Right lobe of liver (tissue), 4 donors: Measurements from ENCODE around the gene PLXND1.

ENCODE experiments used
- POLR2A ChIP-seq: fragments of 450-650 bp; IDR thresholded peaks from one replicate; pipeline ENCODE4 v1.6.1; 2017; ENCODE audit warnings: antibody characterized with exemption, mild to moderate bottlenecking
- TF ChIP-seq, protein P1 (sequence below), 4 donors: fragments of 200-600 bp in 3 of 4; fragments of 450-650 bp in 1 of 4; IDR thresholded peaks; one replicate each; pipeline versions ENCODE4 v1.5.1 to v1.8.0; 2016 to 2022; ENCODE audit warnings: antibody characterized with exemption in 4 of 4, mild to moderate bottlenecking in 2 of 4
- donor health status: DM: no; HTN: no; CAD: no.
- donor health status: DM: no; HTN: no; CAD: no.
- donor health status: DM: no; HTN: yes; CAD: no.

- TF ChIP-seq, protein P1, sequence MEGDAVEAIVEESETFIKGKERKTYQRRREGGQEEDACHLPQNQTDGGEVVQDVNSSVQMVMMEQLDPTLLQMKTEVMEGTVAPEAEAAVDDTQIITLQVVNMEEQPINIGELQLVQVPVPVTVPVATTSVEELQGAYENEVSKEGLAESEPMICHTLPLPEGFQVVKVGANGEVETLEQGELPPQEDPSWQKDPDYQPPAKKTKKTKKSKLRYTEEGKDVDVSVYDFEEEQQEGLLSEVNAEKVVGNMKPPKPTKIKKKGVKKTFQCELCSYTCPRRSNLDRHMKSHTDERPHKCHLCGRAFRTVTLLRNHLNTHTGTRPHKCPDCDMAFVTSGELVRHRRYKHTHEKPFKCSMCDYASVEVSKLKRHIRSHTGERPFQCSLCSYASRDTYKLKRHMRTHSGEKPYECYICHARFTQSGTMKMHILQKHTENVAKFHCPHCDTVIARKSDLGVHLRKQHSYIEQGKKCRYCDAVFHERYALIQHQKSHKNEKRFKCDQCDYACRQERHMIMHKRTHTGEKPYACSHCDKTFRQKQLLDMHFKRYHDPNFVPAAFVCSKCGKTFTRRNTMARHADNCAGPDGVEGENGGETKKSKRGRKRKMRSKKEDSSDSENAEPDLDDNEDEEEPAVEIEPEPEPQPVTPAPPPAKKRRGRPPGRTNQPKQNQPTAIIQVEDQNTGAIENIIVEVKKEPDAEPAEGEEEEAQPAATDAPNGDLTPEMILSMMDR (IDR thresholded peaks at IDR 0.05): no peak
- no peak for TF ChIP-seq POLR2A
Observed at GRCh38 chr3:129548104-129548965, 58.1 kb downstream of the PLXND1 start.
